ENCODE results near the gene CPNE6.
"Not testable (repeated sequence)": the region's sequence is repeated elsewhere in the genome, so short reads cannot be mapped to it uniquely, and the experiment has no call there.

DNA sequence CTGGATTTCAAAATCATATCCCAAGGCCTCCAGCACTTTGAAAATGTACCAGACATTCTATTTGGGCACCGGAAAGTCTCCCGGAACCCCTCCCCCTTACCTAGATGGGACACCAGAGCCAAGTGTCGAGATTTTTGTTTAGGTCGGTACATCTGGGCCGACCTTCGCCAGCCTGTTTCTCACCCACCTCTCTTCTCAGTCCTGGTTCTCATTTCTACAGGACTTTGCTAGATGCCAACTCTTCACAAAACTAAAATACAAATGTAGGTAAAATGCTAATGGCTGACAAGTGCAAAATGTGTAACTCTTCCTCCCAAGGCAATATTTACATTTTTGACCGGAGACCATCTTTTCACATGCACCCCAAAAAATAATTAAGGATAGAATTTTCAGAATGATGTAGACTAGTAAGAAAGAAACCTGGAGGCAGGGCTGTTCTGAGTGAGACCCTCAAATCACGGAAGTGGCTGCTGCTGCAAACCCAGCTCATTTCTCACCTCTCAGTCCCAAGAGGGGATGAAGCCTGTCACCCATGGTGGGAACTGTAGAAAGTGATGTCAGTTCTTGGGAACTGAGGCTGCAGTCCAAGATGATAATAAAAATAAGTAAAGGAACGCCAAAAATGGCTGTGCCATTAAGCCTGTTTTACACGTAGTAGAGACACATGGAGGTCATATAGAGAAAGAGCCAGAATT, 34.3 kb upstream of the CPNE6 start:
- TF ChIP-seq CTCF (conservative IDR thresholded peaks at IDR 0.05; ENCODE audit: low read depth, low read length): peak; percentile 4; the same call in 1 of the 2 replicates
- not testable (repeated sequence) for TF ChIP-seq EZH2phosphoT487 (IDR thresholded peaks at IDR 0.05; ENCODE audit: borderline replicate concordance, low read length); EZH2 (IDR thresholded peaks at IDR 0.05; ENCODE audit: low read length, unreplicated experiment)

Measured in PC-3 (cell line).